ENCODE data around the gene MICAL1.

DNA sequence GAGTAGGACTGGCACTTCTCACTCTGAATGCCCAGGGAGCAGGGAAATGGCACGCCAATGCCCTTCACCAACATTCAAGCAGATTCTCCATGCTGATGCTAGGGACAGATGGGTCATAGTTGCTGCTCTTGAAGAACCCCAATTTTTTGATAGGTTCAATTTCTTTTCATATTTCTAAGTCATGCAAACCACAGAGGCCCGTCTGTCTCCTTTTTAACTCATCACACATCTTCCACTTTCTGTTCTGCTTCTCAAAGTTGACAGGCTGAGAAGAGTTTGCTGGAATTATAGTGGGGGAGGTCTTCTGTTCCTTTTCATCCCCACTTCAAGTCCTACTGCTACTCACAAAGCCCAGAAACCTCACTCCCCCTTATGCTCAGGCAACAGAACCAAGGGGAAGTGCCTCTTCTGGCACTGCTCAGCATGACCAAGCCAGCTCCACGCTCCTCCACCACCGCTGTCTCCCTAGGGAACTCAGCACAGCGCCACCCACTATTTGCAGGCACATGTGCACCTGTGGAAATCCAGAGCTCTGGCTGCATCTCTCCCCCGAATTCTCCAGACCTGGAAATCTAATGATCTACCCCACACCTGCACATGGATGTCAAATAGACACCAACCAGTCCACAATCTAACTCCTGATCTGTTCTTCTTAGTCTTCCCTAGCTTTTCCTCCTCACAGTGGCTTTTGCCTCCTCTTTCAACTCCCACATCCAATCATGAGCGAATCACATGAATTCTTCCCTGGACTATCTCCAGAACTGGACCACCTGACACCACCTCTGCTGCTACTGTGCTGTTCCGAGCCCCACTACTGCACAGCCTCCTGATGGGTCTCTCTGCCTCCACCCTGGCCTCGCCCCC lies 16.8 kb upstream of the MICAL1 start:
- TF ChIP-seq EZH2 (IDR thresholded peaks at IDR 0.05) (no peak), CTCF (IDR thresholded peaks at IDR 0.05) (no peak)

Data from neural progenitor cell (in vitro differentiated cells).